ENCODE measurements around the gene KLHL40. TPM values are rescaled to one million over a fixed set of nuclear protein-coding genes. Genes with fewer than 3 reads are reported as not detected.

Gene KLHL40
- total and polyA plus RNA-seq, 2 donors (not counting 1 experiment from before 2014, with no cell fraction given) = not detected

GRCh38 chr3:42702982-42703694 is 17.8 kb downstream of the KLHL40 start:
- H3K4me1 Mint-ChIP-seq = no peaks in the 10 kb centered on the region
- Histone ChIP-seq H3K9ac (ENCODE audit: low read length) (no peak overlapping the region), H2AFZ (ENCODE audit: insufficient read depth, low read depth, low read length, poor library complexity, severe bottlenecking) (no peak overlapping the region), H3K4me2 (replicated peaks; ENCODE audit: low read depth, low read length, poor library complexity, severe bottlenecking) (no peak overlapping the region), H4K20me1 (ENCODE audit: control insufficient read depth, insufficient read depth, low read length, poor library complexity, severe bottlenecking) (no peaks in the 10 kb centered on the region), H3K27me3 (replicated peaks in 1 of 4; ENCODE audit: control extremely low read depth in 1 of 4, control insufficient read depth in 3 of 4, insufficient read depth in 4 of 4, low read length in 3 of 4) (peaks cover 0 to 16% (median 0%) of the 10 kb centered on the region in 4 experiments), H3K79me2 (ENCODE audit: control insufficient read depth, insufficient read depth, low read length) (no peaks in the 10 kb centered on the region), H3K4me1 (ENCODE audit: control insufficient read depth in 2 of 2, insufficient read depth in 2 of 2, low read length in 2 of 2) (no peaks in the 10 kb centered on the region), H3K27ac (ENCODE audit: low read length in 2 of 2) (no peak overlapping the region), H3K4me3 (ENCODE audit: control extremely low read depth in 1 of 5, extremely low read depth in 1 of 5, insufficient read depth in 1 of 5, low read depth in 2 of 5, low read length in 4 of 5) (no peak overlapping the region), H3K9me3 (ENCODE audit: control extremely low read depth in 1 of 3, control insufficient read depth in 2 of 3, insufficient read depth in 1 of 3, low read length in 2 of 3) (peaks cover 0 to 15% (median 0%) of the 10 kb centered on the region in 3 donors), H3K36me3 (replicated peaks in 1 of 2; ENCODE audit: control extremely low read depth in 1 of 2, control insufficient read depth in 1 of 2, extremely low read depth in 1 of 2, insufficient read depth in 2 of 2, low read length in 1 of 2) (no peaks in the 10 kb centered on the region)
- no peak overlapping the region for H3K27ac Mint-ChIP-seq
- peaks cover 4% of the 10 kb centered on the region for H3K27me3 Mint-ChIP-seq
- TF ChIP-seq CTCF (IDR thresholded peaks at IDR 0.05) = no peak
- no peak for TF ChIP-seq EZH2 (IDR thresholded peaks at IDR 0.05; ENCODE audit: borderline replicate concordance, insufficient read depth, low read depth, low read length, poor library complexity, severe bottlenecking)
- intact Hi-C loops (cut with micrococcal nuclease) = no loop called here
- 83% methylated on average over 6 of the region's 6 CpGs for WGBS (ENCODE audit: insufficient coverage)
- DNase-seq (no peak), ATAC-seq (ENCODE audit: low read depth) (no peak)
- no peaks in the 10 kb centered on the region for H3K9me3 Mint-ChIP-seq (ENCODE audit: insufficient read depth)
- POLR2A ChIA-PET = no interaction called here
- H3K4me3 Mint-ChIP-seq = no peak overlapping the region
- CTCF ChIA-PET = interaction anchor here (0.6 kb wide), 1 partner anchor 100 kb away, joined by 4 read pairs; no protein-coding TSS in a partner anchor

GRCh38 chr3:42703695-42704025 is 18.3 kb downstream of the KLHL40 start:
- DNase-seq = no peak
- peaks cover 0 to 15% (median 0%) of the 10 kb centered on the region in 3 donors for H3K9me3 ChIP-seq (ENCODE audit: control extremely low read depth in 1 of 3, control insufficient read depth in 2 of 3, insufficient read depth in 1 of 3, low read length in 2 of 3)
- no peaks in the 10 kb centered on the region for H3K9me3 Mint-ChIP-seq (ENCODE audit: insufficient read depth)
- no peak overlapping the region for H2AFZ ChIP-seq (ENCODE audit: insufficient read depth, low read depth, low read length, poor library complexity, severe bottlenecking)
- no peak for ATAC-seq (ENCODE audit: low read depth)
- H3K4me3 Mint-ChIP-seq = no peak overlapping the region
- no peak overlapping the region for H3K27ac ChIP-seq (ENCODE audit: low read length in 2 of 2)
- no peak overlapping the region for H3K27ac Mint-ChIP-seq
- no peak overlapping the region for H3K9ac ChIP-seq (ENCODE audit: low read length)
- H3K4me1 Mint-ChIP-seq = no peaks in the 10 kb centered on the region
- POLR2A ChIA-PET = no interaction called here
- H3K79me2 ChIP-seq (ENCODE audit: control insufficient read depth, insufficient read depth, low read length) = no peaks in the 10 kb centered on the region
- 71% methylated on average over 1 of the region's 5 CpGs for WGBS (ENCODE audit: insufficient coverage)
- peaks cover 4% of the 10 kb centered on the region for H3K27me3 Mint-ChIP-seq
- H4K20me1 ChIP-seq (ENCODE audit: control insufficient read depth, insufficient read depth, low read length, poor library complexity, severe bottlenecking) = no peaks in the 10 kb centered on the region
- H3K36me3 ChIP-seq (replicated peaks in 1 of 2; ENCODE audit: control extremely low read depth in 1 of 2, control insufficient read depth in 1 of 2, extremely low read depth in 1 of 2, insufficient read depth in 2 of 2, low read length in 1 of 2) = no peaks in the 10 kb centered on the region
- no peaks in the 10 kb centered on the region for H3K4me1 ChIP-seq (ENCODE audit: control insufficient read depth in 2 of 2, insufficient read depth in 2 of 2, low read length in 2 of 2)
- no peak overlapping the region for H3K4me3 ChIP-seq (ENCODE audit: control extremely low read depth in 1 of 5, extremely low read depth in 1 of 5, insufficient read depth in 1 of 5, low read depth in 2 of 5, low read length in 4 of 5)
- intact Hi-C loops (cut with micrococcal nuclease) = no loop called here
- CTCF ChIA-PET = no interaction called here
- H3K4me2 ChIP-seq (replicated peaks; ENCODE audit: low read depth, low read length, poor library complexity, severe bottlenecking) = no peak overlapping the region
- H3K27me3 ChIP-seq (replicated peaks in 1 of 4; ENCODE audit: control extremely low read depth in 1 of 4, control insufficient read depth in 3 of 4, insufficient read depth in 4 of 4, low read length in 3 of 4) = peaks cover 0 to 16% (median 0%) of the 10 kb centered on the region in 4 experiments
- no peak for TF ChIP-seq EZH2 (IDR thresholded peaks at IDR 0.05; ENCODE audit: borderline replicate concordance, insufficient read depth, low read depth, low read length, poor library complexity, severe bottlenecking)
- no peak for TF ChIP-seq CTCF (IDR thresholded peaks at IDR 0.05)

Data from B cell (primary cell).